Mesothelial cell of epicardium (in vitro differentiated cells): ENCODE measurements around the gene SLC2A4RG. TPM values are rescaled to one million over a fixed set of nuclear protein-coding genes. Genes with fewer than 3 reads are reported as not detected.

Source experiments
- DNase-seq, 2 experiments: peaks; one replicate each; pipeline ENCODE4 v3.0.0; 2021; ENCODE audit warnings: low spot score in 2 of 2; ENCODE audit not compliant: unreplicated experiment in 2 of 2
- H3K27ac Mint-ChIP-seq: 2 replicates; pipeline ENCODE4 v1.8.0; 2021; ENCODE audit warnings: mixed read lengths
- H3K27me3 Mint-ChIP-seq: 2 replicates; pipeline ENCODE4 v1.8.0; 2021; ENCODE audit warnings: low read depth, mixed read lengths
- H3K36me3 Mint-ChIP-seq: 2 replicates; pipeline ENCODE4 v1.8.0; 2021; ENCODE audit warnings: mixed read lengths
- H3K4me1 Mint-ChIP-seq: 2 replicates; pipeline ENCODE4 v1.8.0; 2021; ENCODE audit warnings: mixed read lengths
- H3K4me3 Mint-ChIP-seq: 2 replicates; pipeline ENCODE4 v1.8.0; 2021; ENCODE audit warnings: mild to moderate bottlenecking, moderate library complexity, mixed read lengths
- H3K9me3 Mint-ChIP-seq: 2 replicates; pipeline ENCODE4 v1.8.0; 2021; ENCODE audit warnings: mixed read lengths
- total RNA-seq: library from RNA; stranded (reverse); gene quantifications from 3 replicates; pipeline ENCODE4 v1.2.1, GENCODE V29; 2021
- TF ChIP-seq, protein P1 (sequence below): fragments of 200-600 bp; sonication (generic); IDR thresholded peaks from one replicate; pipeline ENCODE4 v1.5.0; 2021; ENCODE audit warnings: antibody characterized with exemption; ENCODE audit not compliant: unreplicated experiment

The SLC2A4RG gene
- total RNA-seq, 1 donor from 2014 or later, result 122 TPM

DNA sequence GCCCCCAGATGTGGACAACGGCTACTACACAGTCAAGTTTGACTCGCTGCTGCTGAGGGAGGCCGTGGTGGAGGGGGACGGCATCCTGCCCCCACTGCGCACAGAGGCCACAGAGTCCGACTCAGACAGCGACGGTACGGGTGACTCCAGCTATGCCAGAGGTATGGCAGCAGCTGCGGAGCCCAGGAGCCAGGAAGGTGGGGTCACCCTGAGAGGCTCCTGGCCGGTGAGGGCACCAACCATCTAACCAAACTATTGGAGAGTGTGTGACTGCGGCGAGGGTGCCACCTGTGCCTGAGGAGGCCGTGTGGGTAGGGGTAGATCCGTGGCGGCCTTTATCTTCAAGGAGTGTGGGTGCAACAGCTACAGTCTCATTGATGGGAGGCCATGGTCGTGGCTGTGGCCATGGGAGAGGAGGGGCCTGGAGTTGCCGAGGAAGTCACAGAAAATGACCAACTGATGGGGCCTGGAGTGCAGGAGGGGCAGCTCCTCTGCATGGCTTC, 5.9 kb upstream of the SLC2A4RG start:
- no peaks in the 10 kb centered on the region for H3K4me1 Mint-ChIP-seq
- H3K27ac Mint-ChIP-seq, result no peak overlapping the region
- H3K9me3 Mint-ChIP-seq, result no peaks in the 10 kb centered on the region
- H3K4me3 Mint-ChIP-seq, result no peak overlapping the region
- no peak for DNase-seq
- TF ChIP-seq, protein P1, sequence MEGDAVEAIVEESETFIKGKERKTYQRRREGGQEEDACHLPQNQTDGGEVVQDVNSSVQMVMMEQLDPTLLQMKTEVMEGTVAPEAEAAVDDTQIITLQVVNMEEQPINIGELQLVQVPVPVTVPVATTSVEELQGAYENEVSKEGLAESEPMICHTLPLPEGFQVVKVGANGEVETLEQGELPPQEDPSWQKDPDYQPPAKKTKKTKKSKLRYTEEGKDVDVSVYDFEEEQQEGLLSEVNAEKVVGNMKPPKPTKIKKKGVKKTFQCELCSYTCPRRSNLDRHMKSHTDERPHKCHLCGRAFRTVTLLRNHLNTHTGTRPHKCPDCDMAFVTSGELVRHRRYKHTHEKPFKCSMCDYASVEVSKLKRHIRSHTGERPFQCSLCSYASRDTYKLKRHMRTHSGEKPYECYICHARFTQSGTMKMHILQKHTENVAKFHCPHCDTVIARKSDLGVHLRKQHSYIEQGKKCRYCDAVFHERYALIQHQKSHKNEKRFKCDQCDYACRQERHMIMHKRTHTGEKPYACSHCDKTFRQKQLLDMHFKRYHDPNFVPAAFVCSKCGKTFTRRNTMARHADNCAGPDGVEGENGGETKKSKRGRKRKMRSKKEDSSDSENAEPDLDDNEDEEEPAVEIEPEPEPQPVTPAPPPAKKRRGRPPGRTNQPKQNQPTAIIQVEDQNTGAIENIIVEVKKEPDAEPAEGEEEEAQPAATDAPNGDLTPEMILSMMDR, result no peak
- peaks cover 7% of the 10 kb centered on the region for H3K27me3 Mint-ChIP-seq
- peaks cover 21% of the 10 kb centered on the region for H3K36me3 Mint-ChIP-seq

- no peak for DNase-seq
- H3K9me3 Mint-ChIP-seq, result no peaks in the 10 kb centered on the region
- no peak overlapping the region for H3K27ac Mint-ChIP-seq
- H3K4me3 Mint-ChIP-seq, result no peak overlapping the region
- H3K36me3 Mint-ChIP-seq, result peaks cover 19% of the 10 kb centered on the region
- TF ChIP-seq, protein P1, result no peak
- no peaks in the 10 kb centered on the region for H3K4me1 Mint-ChIP-seq
- H3K27me3 Mint-ChIP-seq, result peaks cover 7% of the 10 kb centered on the region
Observed at GRCh38 chr20:63734111-63734945, 5.2 kb upstream of the SLC2A4RG start.

- Mint-ChIP-seq H3K4me1 (no peaks in the 10 kb centered on the region), H3K36me3 (peaks cover 15% of the 10 kb centered on the region), H3K9me3 (no peaks in the 10 kb centered on the region), H3K4me3 (no peak overlapping the region), H3K27me3 (peaks cover 7% of the 10 kb centered on the region), H3K27ac (no peak overlapping the region)
- TF ChIP-seq, protein P1, result no peak
- DNase-seq, result no peak
Observed at GRCh38 chr20:63734946-63735858, 4.4 kb upstream of the SLC2A4RG start.

GRCh38 chr20:63735859-63736718, 3.5 kb upstream of the SLC2A4RG start, which contains the start of gene LIME1:
Gene LIME1 (plus strand): TSS chr20:63736664. CDS start chr20:63737550, 886 bp downstream.
- H3K27me3 Mint-ChIP-seq, result peaks cover 7% of the 10 kb centered on the region
- H3K36me3 Mint-ChIP-seq, result peaks cover 14% of the 10 kb centered on the region
- DNase-seq, result no peak
- H3K4me1 Mint-ChIP-seq, result no peaks in the 10 kb centered on the region
- TF ChIP-seq, protein P1, result no peak
- no peak within 1 kb of the TSS for H3K4me3 Mint-ChIP-seq
- no peak within 1 kb of the TSS for H3K27ac Mint-ChIP-seq
- no peaks in the 10 kb centered on the region for H3K9me3 Mint-ChIP-seq
